ENCODE results near the gene SGSM2. TPM values are rescaled to one million over a fixed set of nuclear protein-coding genes. Genes with fewer than 3 reads are reported as not detected.

SGSM2 gene
- total and polyA plus RNA-seq, 2 of the 8 experiments (the other 6 are each of a cell fraction or from before 2014, with no cell fraction given), result 44.5 to 77.7 TPM

DNA sequence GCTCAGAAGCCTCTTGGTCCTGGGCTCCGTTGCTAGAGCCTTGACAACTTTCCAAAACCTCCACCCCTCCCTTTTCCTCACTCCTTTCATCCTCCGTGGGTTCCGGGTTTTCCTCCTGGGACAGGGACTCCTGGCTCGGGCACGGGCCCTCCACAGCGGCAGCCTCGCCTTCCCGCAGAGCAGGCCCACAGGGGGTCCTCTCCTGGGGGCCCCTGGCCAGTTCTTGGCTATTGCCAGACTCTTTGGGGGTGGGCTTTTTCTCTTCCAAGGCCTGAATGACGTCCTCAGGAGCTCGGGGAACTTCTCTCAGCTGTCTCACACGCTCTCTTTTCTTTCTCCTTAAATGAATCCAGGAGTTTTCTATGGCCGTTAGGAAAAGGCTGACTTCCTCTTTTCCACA, 82.9 kb downstream of the SGSM2 start:
- Histone ChIP-seq H3K9ac (replicated peaks in 1 of 4; ENCODE audit: extremely low read depth in 1 of 4, low read depth in 3 of 4, low read length in 3 of 4) (no peak overlapping the region), H2BK12ac (ENCODE audit: low read depth, low read length) (no peak overlapping the region), H3K4me2 (ENCODE audit: insufficient read depth in 1 of 2, low read depth in 2 of 2, low read length in 2 of 2) (no peak overlapping the region), H2BK120ac (replicated peaks; ENCODE audit: low read depth, low read length) (no peak overlapping the region), H2BK5ac (ENCODE audit: low read depth, low read length) (no peak overlapping the region), H3K79me2 (ENCODE audit: control insufficient read depth in 1 of 2, insufficient read depth in 2 of 2, low read length in 2 of 2) (no peaks in the 10 kb centered on the region), H3K27ac (ENCODE audit: low read depth, low read length) (no peak overlapping the region), H4K8ac (ENCODE audit: extremely low read depth, insufficient read depth, low read length) (no peak overlapping the region), H2BK20ac (ENCODE audit: low read length) (no peak overlapping the region), H3K23ac (ENCODE audit: insufficient read length) (no peak overlapping the region), H4K20me1 (replicated peaks in 1 of 2; ENCODE audit: control insufficient read depth in 1 of 2, insufficient read depth in 2 of 2, low read length in 2 of 2) (peaks cover 4 to 5% of the 10 kb centered on the region in 2 experiments), H4K5ac (ENCODE audit: insufficient read length, low read depth, low read length) (no peak overlapping the region), H3K9me3 (ENCODE audit: insufficient read depth in 2 of 2, low read depth in 1 of 2, low read length in 1 of 2) (no peaks in the 10 kb centered on the region), H3K79me1 (ENCODE audit: low read depth, low read length) (peaks cover 3% of the 10 kb centered on the region; the same call in 1 of the 2 replicates), H3K4me1 (replicated peaks in 1 of 4; ENCODE audit: control insufficient read depth in 3 of 4, insufficient read depth in 4 of 4, low read length in 3 of 4) (no peaks in the 10 kb centered on the region), H2BK15ac (ENCODE audit: low read length) (no peak overlapping the region), H3K23me2 (ENCODE audit: low read depth, low read length) (no peaks in the 10 kb centered on the region), H3K56ac (replicated peaks; ENCODE audit: insufficient read length, low read depth, low read length) (no peak overlapping the region), H3K27me3 (replicated peaks in 1 of 4; ENCODE audit: control insufficient read depth in 3 of 4, extremely low read depth in 1 of 4, insufficient read depth in 3 of 4, low read length in 3 of 4) (no peaks in the 10 kb centered on the region), H3K4me3 (ENCODE audit: extremely low read depth in 1 of 4, insufficient read depth in 2 of 4, low read depth in 3 of 4, low read length in 4 of 4) (no peak overlapping the region), H2AK5ac (ENCODE audit: low read depth, low read length) (no peak overlapping the region), H3K36me3 (ENCODE audit: control insufficient read depth in 2 of 4, insufficient read depth in 4 of 4, low read length in 3 of 4) (peaks cover 6 to 23% (median 14%) of the 10 kb centered on the region in 4 experiments; a peak in 6 of 8 replicates), H4K91ac (replicated peaks; ENCODE audit: insufficient read length, low read length) (no peak overlapping the region), H2AFZ (ENCODE audit: low read length) (no peak overlapping the region), H3K14ac (ENCODE audit: insufficient read length) (no peak overlapping the region), H3K4ac (replicated peaks; ENCODE audit: insufficient read length, low read depth, low read length) (no peak overlapping the region), H3K18ac (ENCODE audit: extremely low read depth, low read length) (no peak overlapping the region)
- WGBS, 2 experiments (ENCODE audit: extremely low coverage in 1 of 2, insufficient coverage in 1 of 2, insufficient read length in 1 of 2, insufficient replicate concordance in 2 of 2, low coverage in 1 of 2, low lambda C conversion rate in 2 of 2, missing lambda C conversion rate in 1 of 2), result 90% methylated on average over 12 of the region's 12 CpGs; no CpG with 5 or more reads in 1 of the 2 experiments
- DNase-seq (ENCODE audit: low read depth in 1 of 2, low spot score in 2 of 2) (no peak), FAIRE-seq (no peak)
- TF ChIP-seq NANOG (IDR thresholded peaks at IDR 0.05; ENCODE audit: insufficient read depth, low read depth, low read length, poor library complexity, severe bottlenecking) (no peak), GTF2F1 (IDR thresholded peaks at IDR 0.05; ENCODE audit: borderline replicate concordance, low read depth, low read length) (no peak), CBX5 (IDR thresholded peaks at IDR 0.05; ENCODE audit: low read depth, low read length) (no peak), TAF1 (IDR thresholded peaks at IDR 0.05; ENCODE audit: low read depth, low read length) (no peak), RNF2 (IDR thresholded peaks at IDR 0.05; ENCODE audit: borderline replicate concordance, low read depth, low read length, missing control alignments, poor library complexity, severe bottlenecking) (no peak), HDAC2 (IDR thresholded peaks at IDR 0.05; ENCODE audit: borderline replicate concordance in 1 of 2, low read depth in 2 of 2, low read length in 2 of 2) (no peak), FOSL1 (IDR thresholded peaks at IDR 0.05; ENCODE audit: insufficient read depth, low read depth, low read length) (no peak), GABPA (IDR thresholded peaks at IDR 0.05; ENCODE audit: borderline replicate concordance, insufficient read depth, low read length) (no peak), USF2 (IDR thresholded peaks at IDR 0.05; ENCODE audit: low read length) (no peak), TBP (IDR thresholded peaks at IDR 0.05; ENCODE audit: low read depth, low read length) (no peak)
- POLR2A ChIA-PET (ENCODE audit: partially characterized antibody), result interaction anchor here (1.9 kb wide), 1 partner anchor 37 kb away, joined by 6 read pairs; no protein-coding TSS in a partner anchor
- CTCF ChIA-PET (ENCODE audit: partially characterized antibody), result interaction anchor here (0.9 to 8.3 kb wide), 3 partner anchors 39 to 93 kb away, joined by 4 to 216 read pairs (median 4); no protein-coding TSS in a partner anchor

All from H1 (cell line).